ENCODE data around the gene FAM43B.

Gene FAM43B

DNA sequence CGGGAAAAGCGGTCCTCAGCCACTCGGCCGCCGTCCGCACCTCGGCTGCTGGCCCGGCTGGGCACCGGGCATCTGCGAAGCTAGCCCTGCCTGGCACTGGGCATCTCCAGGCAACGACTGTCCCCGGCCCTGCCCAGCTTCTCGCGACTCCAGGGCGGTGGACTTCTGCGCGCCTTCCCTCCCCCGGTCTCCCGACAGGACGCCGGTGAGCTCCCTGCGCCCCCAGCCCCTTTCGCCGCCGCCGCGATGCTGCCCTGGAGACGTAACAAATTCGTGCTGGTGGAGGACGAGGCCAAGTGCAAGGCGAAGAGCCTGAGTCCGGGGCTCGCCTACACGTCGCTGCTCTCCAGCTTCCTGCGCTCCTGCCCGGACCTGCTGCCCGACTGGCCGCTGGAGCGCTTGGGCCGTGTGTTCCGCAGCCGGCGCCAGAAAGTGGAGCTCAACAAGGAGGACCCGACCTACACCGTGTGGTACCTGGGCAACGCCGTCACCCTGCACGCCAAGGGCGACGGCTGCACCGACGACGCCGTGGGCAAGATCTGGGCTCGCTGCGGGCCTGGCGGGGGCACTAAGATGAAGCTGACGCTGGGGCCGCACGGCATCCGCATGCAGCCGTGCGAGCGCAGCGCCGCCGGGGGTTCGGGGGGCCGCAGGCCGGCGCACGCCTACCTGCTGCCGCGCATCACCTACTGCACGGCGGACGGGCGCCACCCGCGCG is 514 bp downstream of the FAM43B start:
- DNase-seq (ENCODE audit: low read depth), result no peak

DNA sequence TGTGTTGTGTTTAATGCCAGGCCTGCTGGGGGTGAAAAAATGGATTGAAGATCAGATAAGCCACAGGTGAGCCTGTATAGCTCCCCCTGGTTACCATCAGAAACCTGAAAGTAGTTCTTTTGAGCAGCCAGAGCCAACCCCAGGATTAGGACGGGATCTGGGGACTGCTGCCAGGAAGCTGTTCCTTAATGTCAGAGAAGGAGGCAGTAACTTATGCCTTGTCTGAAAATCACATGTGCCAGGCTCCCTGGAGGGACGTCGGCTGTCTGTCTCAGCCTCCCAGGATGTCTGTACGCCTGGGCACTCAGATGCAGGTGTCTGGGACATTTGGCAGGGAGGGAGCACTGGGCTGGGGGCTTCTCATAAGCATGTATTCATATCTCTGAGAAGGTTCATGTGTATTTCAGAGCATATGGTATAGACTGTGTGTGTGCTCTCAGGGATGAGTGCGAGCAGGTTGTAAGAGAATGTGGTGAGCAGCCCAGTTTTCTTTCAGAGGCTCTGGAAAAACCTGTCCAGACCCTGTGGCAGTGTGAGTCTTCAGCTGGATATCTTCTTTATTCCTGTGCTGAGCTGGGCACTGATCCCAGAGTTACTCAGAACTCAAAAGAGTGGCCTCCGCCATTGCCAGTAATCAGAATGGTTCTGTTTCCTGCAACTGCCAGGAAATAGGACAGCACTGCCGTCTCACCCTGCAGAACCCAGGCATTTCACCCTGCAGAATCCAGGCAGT is 2.8 kb downstream of the FAM43B start:
- no peak for DNase-seq (ENCODE audit: low read depth)

DNA sequence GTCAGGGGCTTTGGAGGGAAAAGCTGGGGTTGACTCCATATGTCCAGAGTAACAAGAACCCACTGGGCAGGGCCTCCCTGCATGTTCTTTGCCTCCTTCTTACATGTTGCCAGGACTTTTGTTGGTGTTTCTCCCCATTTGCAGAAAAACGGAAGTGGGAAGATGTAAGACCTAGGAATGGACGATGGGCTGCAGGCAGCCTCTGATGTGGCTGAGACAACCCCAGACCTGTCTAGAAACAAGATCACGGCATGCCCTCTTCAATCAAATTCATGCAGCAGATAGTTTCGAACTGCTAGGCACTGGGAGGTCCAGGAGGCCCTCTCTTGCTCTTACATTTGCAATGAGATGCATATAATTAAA is 3.4 kb downstream of the FAM43B start:
- DNase-seq (ENCODE audit: low read depth), result no peak

DNA sequence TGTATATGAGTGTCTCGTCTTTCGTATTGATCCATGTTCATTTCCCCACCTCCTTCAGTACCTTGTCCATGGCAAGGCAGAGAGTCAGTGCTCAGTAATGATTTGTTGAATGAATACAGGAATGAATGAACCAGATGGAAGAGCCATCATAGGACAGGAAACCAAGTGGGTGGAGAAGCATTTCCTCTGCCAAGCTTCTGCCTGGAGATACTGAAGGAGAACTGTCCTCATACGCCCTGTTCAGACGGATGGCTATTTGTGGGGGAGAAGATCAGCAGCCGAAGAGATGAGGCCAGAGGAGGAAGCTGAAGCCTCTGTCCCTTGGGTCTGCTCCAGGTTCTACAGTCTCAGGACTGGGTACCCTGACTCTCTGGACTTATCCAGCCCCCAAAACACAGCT is 5.8 kb downstream of the FAM43B start:
- DNase-seq (ENCODE audit: low read depth), result no peak

DNA sequence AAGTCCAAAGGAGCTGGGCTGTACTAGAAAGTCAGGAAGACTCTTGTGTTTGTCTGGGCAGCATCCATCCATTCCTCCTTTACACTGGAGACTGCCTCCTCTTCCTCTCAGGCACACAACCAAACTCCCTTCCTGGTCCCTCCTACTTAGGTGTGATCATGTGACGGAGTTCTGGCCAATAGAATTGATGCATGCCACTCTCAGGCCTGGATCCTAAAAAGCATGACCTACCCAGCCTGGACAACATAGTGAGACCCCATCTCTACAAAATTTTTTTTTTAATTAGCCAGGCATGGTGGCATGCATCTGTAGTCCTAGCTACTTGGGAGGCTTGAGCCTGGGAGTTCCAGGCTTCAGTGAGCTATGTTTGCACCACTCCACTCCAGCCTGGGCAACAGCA is 8.6 kb downstream of the FAM43B start:
- DNase-seq (ENCODE audit: low read depth), result no peak

DNA sequence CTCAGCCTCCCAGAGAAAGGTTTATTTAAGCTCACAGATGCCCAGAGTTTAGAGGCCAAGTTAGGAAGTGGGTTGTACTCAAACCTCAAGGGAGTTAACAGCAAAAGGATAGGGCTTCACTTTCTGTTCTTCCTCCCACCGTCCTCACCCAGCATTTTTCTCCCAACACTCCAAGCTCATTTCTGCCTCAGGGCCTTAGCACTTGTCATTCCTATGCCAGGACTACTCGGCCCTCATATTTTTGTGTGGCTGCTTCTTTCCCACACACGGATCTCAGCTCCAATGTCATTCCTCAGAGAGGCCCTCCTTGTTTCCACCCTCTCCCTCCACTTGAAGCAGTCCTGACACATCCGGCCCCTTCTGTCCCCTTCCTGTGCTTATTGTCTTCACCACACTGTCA is 12.9 kb downstream of the FAM43B start:
- DNase-seq (ENCODE audit: low read depth), result no peak

DNA sequence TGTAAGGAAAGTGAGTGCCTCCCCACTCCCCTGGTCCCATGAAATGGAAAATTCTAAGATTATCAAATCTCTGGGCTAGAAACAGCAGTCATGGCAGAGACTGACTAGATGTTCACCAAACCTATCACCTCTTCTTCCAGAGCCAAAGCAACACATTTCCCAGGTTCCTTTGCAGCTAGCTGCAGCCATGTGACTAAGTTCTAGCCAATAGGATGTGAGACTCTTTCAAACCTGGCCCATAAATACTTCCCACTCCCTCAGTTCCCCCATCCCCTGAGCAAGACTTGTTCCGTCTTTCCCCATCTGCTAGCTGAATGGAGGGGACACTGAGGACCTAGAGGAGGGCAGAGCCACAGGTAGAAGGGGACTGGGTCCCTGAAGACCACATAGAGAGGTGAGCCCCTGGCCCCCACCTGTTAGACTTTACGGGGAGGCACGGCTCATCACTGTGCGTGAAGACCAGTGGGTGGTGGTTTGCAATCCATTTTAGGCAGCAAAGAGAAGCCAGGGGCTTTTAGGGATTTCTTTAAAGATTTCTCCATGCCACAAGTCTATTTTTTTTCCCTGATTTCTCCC is 17.2 kb downstream of the FAM43B start:
- no peak for DNase-seq (ENCODE audit: low read depth)

DNA sequence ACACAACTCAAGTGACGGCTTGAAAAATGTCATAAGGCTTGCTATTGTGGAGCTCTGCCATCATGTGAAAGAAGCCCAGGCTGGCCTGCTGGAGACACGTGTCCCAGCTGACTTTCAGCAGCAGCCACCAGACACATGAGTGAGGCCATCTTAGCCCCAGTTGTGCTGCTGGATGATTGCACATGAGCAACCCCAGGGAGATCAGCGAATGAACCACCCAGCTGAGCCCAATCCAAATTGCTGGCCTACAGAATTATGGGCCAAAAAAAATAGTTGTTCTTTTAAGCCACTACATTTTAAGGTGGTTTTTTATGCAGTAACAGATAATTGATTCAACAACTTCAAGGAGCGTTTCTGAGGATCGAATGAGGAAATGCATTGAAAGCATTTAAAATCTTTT is 19.1 kb downstream of the FAM43B start:
- no peak for DNase-seq (ENCODE audit: low read depth)

DNA sequence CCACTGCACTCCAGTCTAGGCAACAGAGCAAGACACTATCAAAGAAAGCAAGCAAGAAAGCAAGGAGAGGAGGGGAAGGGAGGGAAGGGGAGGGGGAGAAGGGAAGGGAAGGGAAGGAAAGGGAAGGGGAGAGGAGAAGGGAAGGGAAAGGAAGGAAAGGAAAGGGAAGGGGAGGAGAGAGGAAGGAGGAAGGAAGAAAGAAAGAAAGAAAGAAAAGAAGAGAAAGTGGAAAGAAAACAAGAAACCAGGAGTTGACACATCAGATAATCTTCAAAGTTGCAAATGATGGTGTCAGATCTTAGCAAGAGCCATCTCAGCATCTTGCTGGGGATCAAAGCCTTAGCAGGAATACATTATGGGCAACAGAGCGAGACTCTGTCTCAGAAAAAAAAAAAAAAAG is 21.6 kb downstream of the FAM43B start:
- no peak for DNase-seq (ENCODE audit: low read depth)

DNA sequence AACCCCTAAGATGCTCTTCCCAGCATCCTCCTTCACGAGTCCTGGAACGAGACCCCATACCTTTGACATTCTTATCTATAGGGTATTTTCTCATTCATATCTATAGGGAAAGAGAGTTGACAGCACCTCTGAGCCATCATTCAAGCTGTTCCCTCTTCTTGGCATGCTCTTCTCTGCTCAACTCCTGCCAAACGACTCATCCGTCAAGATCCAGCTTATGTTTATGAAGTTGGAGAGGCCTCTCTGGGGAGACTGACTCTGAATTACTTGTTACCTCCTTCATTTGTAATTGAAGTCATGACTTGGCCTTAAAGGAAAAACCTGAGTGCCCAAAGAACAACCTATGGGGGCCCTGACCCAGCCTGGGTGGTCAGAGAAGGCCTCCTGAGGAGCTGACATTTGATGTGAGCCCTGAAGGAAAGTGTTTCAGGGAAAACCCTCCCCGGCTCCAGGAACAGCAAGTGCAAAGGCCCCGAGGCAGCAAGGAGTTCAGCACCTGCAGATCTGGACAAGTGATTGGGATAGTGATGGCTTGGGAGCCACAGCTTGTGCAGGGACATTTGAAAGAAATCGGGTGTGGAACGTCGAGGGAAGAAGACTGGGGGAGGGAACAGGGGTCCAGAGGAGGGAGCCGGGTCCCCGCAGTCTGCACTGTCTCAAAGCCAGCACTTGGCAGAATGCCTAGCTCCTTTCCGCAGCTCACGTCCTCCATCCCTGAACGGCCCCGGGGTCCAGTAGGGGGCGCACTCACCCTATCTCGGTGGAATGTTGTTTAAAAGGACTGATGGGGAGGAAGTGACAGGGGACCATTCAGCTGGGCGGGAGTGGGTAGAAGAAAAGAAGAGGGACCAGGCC is 22.5 kb downstream of the FAM43B start:
- DNase-seq (ENCODE audit: low read depth), result peak; percentile 24

DNA sequence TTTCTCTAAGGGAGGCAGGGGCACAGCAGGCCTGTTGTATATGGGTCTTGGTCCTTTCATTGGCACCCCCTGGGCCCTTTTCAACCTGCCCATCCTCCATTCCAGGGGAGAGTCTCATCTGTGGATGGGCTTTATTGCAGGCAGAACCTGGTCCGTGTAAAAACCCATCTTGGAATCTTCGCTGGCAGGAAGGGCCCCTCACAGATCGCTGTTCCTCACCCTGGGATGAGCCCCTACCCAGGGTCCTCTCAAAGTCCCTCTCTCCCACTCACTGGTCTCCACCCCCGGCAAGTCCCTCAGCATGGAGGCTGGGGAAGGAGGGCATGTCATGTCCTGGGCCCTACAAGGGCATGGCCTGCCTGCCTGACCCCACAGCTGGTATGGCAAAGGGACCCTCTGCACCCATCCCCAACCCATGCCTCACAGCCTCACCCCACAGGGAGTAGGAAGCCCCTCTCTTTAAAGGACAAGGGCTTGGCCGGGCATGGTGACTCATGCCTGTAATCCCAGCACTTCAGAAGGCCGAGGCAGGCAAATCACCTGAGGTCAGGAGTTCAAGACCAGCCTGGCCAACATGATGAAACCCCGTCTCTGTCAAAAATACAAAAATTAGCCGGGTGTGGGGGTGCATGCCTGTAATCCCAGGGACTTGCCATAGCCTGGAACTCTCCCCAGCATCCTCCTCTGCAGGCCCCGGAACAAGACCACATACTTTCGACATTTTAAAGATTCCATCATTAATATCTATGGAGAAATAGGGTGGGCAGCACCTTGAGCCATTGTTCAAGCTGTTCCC is 23.4 kb downstream of the FAM43B start:
- DNase-seq (ENCODE audit: low read depth), result no peak

DNA sequence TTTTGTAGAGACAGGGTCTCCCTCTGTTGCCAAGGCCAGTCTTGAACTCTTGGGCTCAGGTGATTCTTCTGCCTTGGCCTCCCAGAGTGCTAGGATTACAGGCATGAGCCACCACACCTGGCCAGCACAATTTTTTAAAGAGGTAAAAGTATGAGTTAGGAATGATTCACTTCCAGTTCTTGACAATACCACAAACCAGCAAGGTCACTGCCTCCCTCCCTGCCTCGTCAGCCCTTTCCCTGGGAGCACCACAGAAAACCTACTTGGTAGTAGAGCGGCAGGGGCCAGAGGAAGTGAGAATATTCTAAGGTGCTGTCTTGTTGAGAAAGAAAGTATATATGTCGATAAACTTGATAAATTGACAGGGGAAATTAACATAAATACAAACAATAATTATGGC is 25.7 kb downstream of the FAM43B start:
- DNase-seq (ENCODE audit: low read depth), result no peak

DNA sequence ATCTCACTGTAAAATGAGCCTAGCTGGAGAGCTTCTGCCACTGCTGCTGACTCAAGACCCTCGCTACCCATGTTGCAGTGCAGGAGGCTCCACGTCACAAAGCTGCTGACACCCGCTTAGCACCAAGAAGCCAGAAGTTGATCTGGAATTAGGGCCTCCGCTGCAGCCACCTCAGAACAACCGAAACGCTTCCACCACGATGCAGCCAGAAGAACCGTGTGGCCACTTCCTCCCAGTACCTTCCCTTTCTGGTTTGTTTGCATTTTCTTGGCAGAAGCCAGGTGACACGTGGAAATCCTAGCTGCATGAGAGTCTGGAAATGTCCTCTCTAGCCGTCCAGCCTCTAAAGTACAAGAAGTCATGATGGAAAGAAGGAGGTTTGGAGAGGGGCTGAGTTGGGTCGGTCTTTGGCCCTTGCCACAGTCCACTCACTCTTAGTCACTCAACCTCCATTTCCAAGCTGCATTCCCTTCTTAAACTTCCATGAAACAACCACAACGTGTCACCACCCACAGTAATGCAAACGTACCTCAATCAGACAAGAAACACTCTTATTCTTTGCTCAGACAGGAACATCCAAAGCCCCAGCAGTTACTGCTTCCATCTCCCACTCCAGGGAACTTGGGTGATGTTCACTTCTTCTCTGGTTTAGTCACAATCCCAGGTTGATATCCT is 26.5 kb downstream of the FAM43B start:
- DNase-seq (ENCODE audit: low read depth), result no peak

DNA sequence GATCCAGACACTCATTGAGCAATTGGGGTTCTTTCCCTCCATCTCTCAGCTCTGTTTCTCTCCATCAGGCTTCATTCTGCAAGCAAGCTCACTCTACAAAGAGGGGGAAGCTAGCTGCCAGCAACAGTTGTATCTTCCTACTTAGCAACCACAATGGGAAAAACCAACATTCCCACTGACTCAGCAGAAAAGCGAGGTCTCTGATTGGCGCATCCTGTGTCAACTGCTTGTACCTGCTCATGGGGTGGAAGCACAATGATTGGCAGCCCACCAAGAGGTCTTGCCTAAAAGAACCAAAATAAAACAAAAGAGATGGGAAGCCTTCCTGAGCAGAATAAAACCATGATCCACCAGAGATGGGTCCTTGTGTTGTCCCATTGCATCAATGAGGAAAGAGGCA is 32.5 kb downstream of the FAM43B start:
- DNase-seq (ENCODE audit: low read depth), result no peak

DNA sequence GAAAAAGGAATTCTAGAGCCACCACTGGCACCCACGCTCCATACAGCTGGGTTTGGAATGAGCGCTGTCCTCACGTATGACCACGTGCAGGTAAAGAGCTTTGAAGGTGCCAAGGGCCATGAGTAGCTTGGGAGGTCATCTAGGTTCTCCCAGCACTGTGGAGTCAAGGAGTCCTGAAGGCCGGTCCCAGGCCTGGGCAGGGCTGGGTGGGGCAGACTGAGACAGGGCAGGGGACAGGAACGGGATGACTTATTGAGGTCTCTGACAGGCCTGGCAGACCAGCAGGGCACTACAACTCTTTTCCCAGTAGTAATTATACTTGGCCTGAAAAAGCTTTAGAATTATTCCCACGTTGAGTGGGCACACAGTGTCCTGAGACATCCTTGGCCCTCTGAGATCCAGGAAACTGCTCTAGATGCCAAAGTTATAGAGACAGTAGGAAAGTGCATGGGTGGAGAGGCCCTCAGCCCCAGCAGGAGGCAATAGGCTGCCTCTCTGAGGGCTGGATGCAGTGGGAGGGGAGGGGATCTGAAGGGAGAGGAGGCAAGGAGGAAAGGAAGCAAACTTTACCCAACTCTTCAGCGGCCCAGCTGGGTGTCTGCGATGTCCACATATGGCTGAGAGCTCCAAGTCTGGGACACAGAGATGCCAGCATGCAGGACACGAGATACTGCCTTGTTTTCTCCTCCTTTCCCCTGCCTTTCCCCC is 34.7 kb downstream of the FAM43B start:
- no peak for DNase-seq (ENCODE audit: low read depth)

DNA sequence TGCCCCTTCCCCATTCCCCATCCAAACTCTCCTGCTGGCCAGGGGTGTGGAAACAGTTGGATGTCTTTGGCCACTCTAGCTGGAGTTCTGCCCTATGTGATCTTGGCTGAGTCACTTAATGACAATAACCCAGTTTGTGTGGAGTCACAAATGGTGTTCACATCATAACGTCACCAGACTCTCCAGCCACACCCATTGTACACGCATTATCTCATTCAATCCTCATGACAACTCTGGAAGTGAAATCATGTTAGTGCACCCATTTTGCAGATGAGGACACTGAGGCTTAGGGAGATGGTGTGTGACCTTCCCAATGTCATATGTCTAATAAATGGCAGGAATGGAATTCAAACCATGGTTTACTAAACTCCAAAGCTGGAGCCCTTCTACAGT is 35.3 kb downstream of the FAM43B start:
- DNase-seq (ENCODE audit: low read depth), result no peak

DNA sequence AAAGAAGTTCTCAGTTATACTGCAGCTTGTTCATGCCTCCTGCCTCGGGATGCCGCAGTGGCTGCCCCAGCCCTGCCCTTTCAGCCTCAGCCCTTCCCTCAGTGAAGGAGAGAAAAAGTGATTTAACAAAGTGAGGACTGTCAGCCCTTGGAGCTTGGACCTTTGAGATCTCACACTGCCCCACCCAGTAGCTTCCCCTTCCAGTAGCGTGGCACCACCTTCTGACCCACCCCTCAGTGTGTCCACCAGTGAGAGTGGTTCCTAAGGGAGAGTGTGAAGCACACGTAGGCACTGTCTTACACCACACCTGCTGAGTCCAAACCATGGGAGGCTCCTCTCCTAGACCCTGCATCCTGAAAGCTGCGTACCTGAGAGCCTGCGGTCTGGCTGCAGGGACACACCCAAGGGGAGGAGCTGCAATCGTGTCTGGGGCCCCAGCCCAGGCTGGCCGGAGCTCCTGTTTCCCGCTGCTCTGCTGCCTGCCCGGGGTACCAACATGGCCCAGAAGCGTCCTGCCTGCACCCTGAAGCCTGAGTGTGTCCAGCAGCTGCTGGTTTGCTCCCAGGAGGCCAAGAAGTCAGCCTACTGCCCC is 36.4 kb downstream of the FAM43B start, which contains the start of gene CDA:
CDA (plus strand) TSS at position 464 of the 592 bp plus-strand sequence; CDS start at position 497, 33 bp downstream.
- DNase-seq (ENCODE audit: low read depth), result no peak

DNA sequence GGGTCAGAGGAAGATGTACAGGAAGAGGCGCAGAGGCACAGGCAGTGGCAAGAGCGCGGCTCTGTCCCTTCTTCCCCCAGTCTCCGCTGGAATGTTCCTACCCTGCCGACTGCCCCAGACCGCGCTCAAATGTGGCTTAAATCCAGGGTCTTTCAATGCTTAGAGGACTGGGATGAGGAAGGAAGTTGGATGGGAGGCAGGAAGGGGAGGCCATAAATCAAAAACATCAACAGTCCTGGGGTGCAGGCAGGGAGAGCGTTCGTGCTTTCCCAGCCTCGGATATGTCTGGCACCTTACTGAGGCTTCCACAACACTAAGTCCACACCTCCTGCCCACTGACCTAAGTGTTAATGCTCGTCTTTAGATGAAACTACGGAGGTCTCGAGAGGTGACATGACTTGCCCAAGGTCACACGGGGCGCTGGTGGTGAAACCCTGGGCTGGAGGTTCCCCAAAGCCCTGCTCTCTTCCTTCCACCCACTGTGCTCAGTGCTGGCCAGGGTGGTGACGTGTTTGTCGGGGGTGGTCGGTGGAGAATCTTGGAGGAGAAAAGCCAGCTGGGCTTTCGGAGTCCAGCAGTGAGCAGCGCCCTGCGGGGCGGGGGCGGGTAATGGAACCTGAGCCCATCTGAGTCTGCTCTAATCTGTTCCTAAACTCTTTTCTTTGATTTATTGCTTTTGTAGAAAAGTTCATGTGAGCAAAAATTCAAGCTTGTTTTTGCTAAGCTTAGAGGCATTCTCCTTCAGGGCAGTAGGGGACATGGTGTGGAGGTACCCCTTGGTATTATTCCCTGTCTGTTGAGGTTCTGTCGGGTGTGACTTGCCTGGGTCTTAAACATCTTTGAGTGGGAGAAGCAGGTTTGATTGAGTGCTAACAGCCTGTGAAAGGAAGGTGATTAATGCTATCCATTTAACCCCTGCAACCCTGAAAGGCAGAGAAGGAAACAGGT is 37.2 kb downstream of the FAM43B start:
- DNase-seq (ENCODE audit: low read depth), result no peak

DNA sequence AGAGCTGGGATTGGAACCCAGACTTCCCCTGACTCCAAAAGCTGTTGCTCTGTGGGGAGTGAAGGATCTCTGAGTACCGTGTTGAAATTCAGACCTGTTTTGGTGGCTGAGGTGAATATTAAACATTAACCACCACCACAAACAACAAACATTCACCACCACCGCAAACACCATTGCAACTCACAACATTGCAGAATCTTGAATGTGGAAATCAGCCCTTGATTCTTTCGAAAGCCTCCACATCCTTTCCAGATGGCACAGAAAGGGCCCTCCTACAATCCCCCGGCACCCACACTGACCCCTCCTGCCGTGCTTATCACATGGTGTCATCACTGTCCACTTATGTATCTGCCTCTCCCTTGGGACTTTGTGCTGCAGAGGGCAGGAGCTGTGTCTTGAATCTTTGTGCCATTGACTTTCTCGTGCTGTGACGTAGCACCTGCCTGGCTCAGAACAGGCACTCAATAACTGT is 38.0 kb downstream of the FAM43B start:
- DNase-seq (ENCODE audit: low read depth), result no peak

Data from activated T-helper 9 cell treated with anti-CD3 and anti-CD28 coated beads, Interleukin-2, amount 50 U/mL, for 16 hours (primary cell).